GM23338 (cell line): ENCODE data around the gene TMEM117. TPM values are rescaled to one million over a fixed set of nuclear protein-coding genes. Genes with fewer than 3 reads are reported as not detected.

Experiments used
- CTCF ChIP-seq, 2 experiments: fragments of 200-600 bp in 1 of 2; sonication (generic) in 1 of 2; conservative IDR thresholded peaks; 2 replicates each; pipeline versions ENCODE4 v1.5.1 to v1.6.1; 2016 to 2017; ENCODE audit warnings: antibody characterized with exemption in 2 of 2, low read depth in 2 of 2, mild to moderate bottlenecking in 2 of 2, moderate library complexity in 1 of 2
- ETS1 ChIP-seq: IDR thresholded peaks from 2 replicates; pipeline ENCODE4 v1.6.1; 2016; ENCODE audit warnings: antibody characterized with exemption
- EZH2phosphoT487 ChIP-seq: fragments of 200-600 bp; sonication (generic); IDR thresholded peaks from one replicate; pipeline ENCODE4 v1.8.1; 2018; ENCODE audit warnings: antibody characterized with exemption; ENCODE audit not compliant: unreplicated experiment
- NANOG ChIP-seq: IDR thresholded peaks from 2 replicates; pipeline ENCODE4 v1.6.1; 2016; ENCODE audit warnings: antibody characterized with exemption, borderline replicate concordance
- STAT1 ChIP-seq: IDR thresholded peaks from one replicate; pipeline ENCODE4 v1.6.1; 2016; ENCODE audit warnings: antibody characterized with exemption; ENCODE audit not compliant: unreplicated experiment
- ZNF114 ChIP-seq: fragments of 250-450 bp; sonication (Bioruptor Pico); IDR thresholded peaks from 2 replicates; pipeline ENCODE4 v1.5.0; 2020; ENCODE audit warnings: mild to moderate bottlenecking, moderate library complexity
- ZNF331 ChIP-seq: fragments of 250-450 bp; sonication (Bioruptor Pico); IDR thresholded peaks from 2 replicates; pipeline ENCODE4 v1.5.0; 2020; ENCODE audit warnings: low read depth, mild to moderate bottlenecking, moderate library complexity
- ZNF462 ChIP-seq: fragments of 250-450 bp; sonication (Bioruptor Pico); IDR thresholded peaks from 2 replicates; pipeline ENCODE4 v1.5.0; 2020; ENCODE audit warnings: mild to moderate bottlenecking, moderate library complexity
- polyA plus RNA-seq: library from polyadenylated mRNA; unstranded; fragments of >200 nt; fragmentation: Nextera tagmentation; extraction: Ambion mirVana; gene quantifications from 2 replicates; pipeline ENCODE4 v1.2.1, GENCODE V29; 2016
- total RNA-seq: library from RNA; depleted of rRNA; stranded (reverse); fragments of >200 nt; shearing (Covaris generic); gene quantifications from 2 replicates; pipeline ENCODE4 v1.2.3, GENCODE V29; 2014

The TMEM117 gene
- total and polyA plus RNA-seq, 2 experiments from 2014 or later, result 0.94 to 1.6 TPM

GRCh38 chr12:44246482-44247105, 410.7 kb downstream of the TMEM117 start (continued):
- TF ChIP-seq ZNF462 (CRISPR knock-in tag), result no peak
- no peak for TF ChIP-seq ZNF114 (CRISPR knock-in tag)
- no peak for TF ChIP-seq CTCF (conservative IDR thresholded peaks at IDR 0.05; ENCODE audit: low read depth in 2 of 2)
- no peak for TF ChIP-seq ZNF331 (CRISPR knock-in tag)
- no peak for TF ChIP-seq NANOG
- no peak for TF ChIP-seq STAT1
- TF ChIP-seq EZH2phosphoT487, result no peak
- no peak for TF ChIP-seq ETS1
